HG02938 (cell line): Measurements from ENCODE around the gene ZNF765.
"Not testable (repeated sequence)": the region's sequence is repeated elsewhere in the genome, so short reads cannot be mapped to it uniquely, and the experiment has no call there.

Experiments used
- ATAC-seq: cut with Tn5 transposase; IDR thresholded peaks from one replicate; pipeline ENCODE4 v1.9.1; 2021; ENCODE audit warnings: mild to moderate bottlenecking, moderate library complexity; ENCODE audit not compliant: unreplicated experiment

The ZNF765 gene

GRCh38 chr19:53420520-53421315 lies 25.8 kb downstream of the ZNF765 start:
- ATAC-seq, result not testable (repeated sequence)

- ATAC-seq, result no peak
Observed at GRCh38 chr19:53422551-53422950, 27.6 kb downstream of the ZNF765 start.

- ATAC-seq, result not testable (repeated sequence)
Observed at GRCh38 chr19:53423074-53423473, 28.1 kb downstream of the ZNF765 start.

GRCh38 chr19:53423680-53424079 lies 28.7 kb downstream of the ZNF765 start:
- ATAC-seq, result not testable (repeated sequence)

GRCh38 chr19:53424968-53425597 lies 30.1 kb downstream of the ZNF765 start:
- ATAC-seq, result no peak

GRCh38 chr19:53431399-53432087 lies 36.6 kb downstream of the ZNF765 start, which contains the start of gene ZNF761:
ZNF761 (plus strand) TSS chr19:53431984; CDS start chr19:53447269, 15,285 bp downstream.
- ATAC-seq, result peak; percentile 91

- peak; percentile 30 for ATAC-seq
Observed at GRCh38 chr19:53432088-53432661, 37.2 kb downstream of the ZNF765 start.

- not testable (repeated sequence) for ATAC-seq
Observed at GRCh38 chr19:53443809-53444208, 48.9 kb downstream of the ZNF765 start.

- not testable (repeated sequence) for ATAC-seq
Observed at GRCh38 chr19:53447196-53447595, 52.2 kb downstream of the ZNF765 start.

- ATAC-seq, result no peak
Observed at GRCh38 chr19:53455828-53456227, 60.9 kb downstream of the ZNF765 start.

GRCh38 chr19:53460131-53460721 lies 65.3 kb downstream of the ZNF765 start:
- not testable (repeated sequence) for ATAC-seq

- ATAC-seq, result no peak
Observed at GRCh38 chr19:53461866-53462265, 66.9 kb downstream of the ZNF765 start.

GRCh38 chr19:53462861-53463260 lies 67.9 kb downstream of the ZNF765 start:
- ATAC-seq, result no peak

- no peak for ATAC-seq
Observed at GRCh38 chr19:53463263-53463662, 68.3 kb downstream of the ZNF765 start.

- ATAC-seq, result peak; percentile 10
Observed at GRCh38 chr19:53466726-53467484, 72.0 kb downstream of the ZNF765 start.

- ATAC-seq, result peak; percentile 76
Observed at GRCh38 chr19:53467485-53468262, 72.7 kb downstream of the ZNF765 start, which contains the start of gene ZNF813. ZNF813 (plus strand) TSS chr19:53467733; CDS start chr19:53483823, 16,090 bp downstream.

- not testable (repeated sequence) for ATAC-seq
Observed at GRCh38 chr19:53468628-53469027, 73.7 kb downstream of the ZNF765 start.

GRCh38 chr19:53471916-53472315 lies 77.0 kb downstream of the ZNF765 start:
- no peak for ATAC-seq

- ATAC-seq, result not testable (repeated sequence)
Observed at GRCh38 chr19:53474832-53475231, 79.9 kb downstream of the ZNF765 start.
